ENCODE measurements around the gene SALL4. TPM values are rescaled to one million over a fixed set of nuclear protein-coding genes. Genes with fewer than 3 reads are reported as not detected.
"Not testable (repeated sequence)": the region's sequence is repeated elsewhere in the genome, so short reads cannot be mapped to it uniquely, and the experiment has no call there.

SALL4 gene
- total RNA-seq, 1 donor from 2014 or later, result 32.5 TPM

DNA sequence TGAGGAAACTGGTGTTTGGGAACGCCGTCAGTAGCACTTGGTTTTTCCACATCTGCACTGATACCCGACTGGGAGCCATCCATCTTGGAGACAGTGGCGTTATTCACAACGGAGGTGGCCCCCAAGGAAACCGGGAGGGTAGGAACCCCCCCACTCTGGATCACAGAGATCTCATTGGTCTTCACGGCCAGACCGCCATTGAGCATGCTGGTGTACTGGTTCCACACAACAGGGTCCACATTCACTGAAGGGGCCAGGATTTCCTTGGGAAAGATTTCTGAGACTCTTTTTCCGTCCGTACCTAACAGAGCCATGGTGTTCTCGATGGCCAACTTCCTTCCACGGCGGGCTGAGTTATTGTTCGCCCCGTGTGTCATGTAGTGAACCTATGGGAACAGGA is 18.0 kb downstream of the SALL4 start:
- DNase-seq (ENCODE audit: extremely low spot score, unreplicated experiment), result no peak
- Mint-ChIP-seq H3K4me1 (ENCODE audit: unreplicated experiment) (no peaks in the 10 kb centered on the region), H3K4me3 (no peak overlapping the region), H3K9me3 (no peaks in the 10 kb centered on the region), H3K36me3 (peaks cover 31% of the 10 kb centered on the region), H3K27ac (no peak overlapping the region), H3K27me3 (no peaks in the 10 kb centered on the region)
- TF ChIP-seq, protein P1, sequence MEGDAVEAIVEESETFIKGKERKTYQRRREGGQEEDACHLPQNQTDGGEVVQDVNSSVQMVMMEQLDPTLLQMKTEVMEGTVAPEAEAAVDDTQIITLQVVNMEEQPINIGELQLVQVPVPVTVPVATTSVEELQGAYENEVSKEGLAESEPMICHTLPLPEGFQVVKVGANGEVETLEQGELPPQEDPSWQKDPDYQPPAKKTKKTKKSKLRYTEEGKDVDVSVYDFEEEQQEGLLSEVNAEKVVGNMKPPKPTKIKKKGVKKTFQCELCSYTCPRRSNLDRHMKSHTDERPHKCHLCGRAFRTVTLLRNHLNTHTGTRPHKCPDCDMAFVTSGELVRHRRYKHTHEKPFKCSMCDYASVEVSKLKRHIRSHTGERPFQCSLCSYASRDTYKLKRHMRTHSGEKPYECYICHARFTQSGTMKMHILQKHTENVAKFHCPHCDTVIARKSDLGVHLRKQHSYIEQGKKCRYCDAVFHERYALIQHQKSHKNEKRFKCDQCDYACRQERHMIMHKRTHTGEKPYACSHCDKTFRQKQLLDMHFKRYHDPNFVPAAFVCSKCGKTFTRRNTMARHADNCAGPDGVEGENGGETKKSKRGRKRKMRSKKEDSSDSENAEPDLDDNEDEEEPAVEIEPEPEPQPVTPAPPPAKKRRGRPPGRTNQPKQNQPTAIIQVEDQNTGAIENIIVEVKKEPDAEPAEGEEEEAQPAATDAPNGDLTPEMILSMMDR (conservative IDR thresholded peaks at IDR 0.05), result no peak

DNA sequence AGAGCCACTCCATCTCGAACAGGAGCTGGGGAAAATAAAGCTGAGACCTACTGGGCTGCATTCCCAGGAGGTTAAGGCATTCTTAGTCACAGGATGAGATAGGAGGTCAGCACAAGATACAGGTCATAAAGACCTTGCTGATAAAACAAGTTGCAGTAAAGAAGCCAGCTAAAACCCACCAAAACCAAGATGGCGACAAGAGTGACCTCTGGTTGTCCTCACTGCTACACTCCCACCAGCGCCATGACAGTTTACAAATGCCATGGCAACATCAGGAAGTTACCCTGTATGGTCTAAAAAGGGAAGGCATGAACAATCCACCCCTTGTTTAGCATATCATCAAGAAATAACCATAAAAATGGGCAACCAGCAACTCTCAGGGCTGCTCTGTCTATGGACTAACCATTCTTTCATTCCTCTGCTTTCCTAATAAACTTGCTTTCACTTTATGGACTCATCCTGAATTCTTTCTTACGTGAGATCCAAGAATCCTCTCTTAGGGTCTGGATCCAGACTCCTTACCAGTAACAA is 24.0 kb downstream of the SALL4 start:
- not testable (repeated sequence) for H3K4me1 Mint-ChIP-seq (ENCODE audit: unreplicated experiment); H3K27ac Mint-ChIP-seq; H3K9me3 Mint-ChIP-seq; DNase-seq (ENCODE audit: extremely low spot score, unreplicated experiment); H3K27me3 Mint-ChIP-seq; H3K4me3 Mint-ChIP-seq
- H3K36me3 Mint-ChIP-seq, result peaks cover 26% of the 10 kb centered on the region

GRCh38 chr20:51775241-51775640 is 27.1 kb downstream of the SALL4 start:
- no peak for DNase-seq (ENCODE audit: extremely low spot score, unreplicated experiment)
- no peaks in the 10 kb centered on the region for H3K4me1 Mint-ChIP-seq (ENCODE audit: unreplicated experiment)
- H3K27ac Mint-ChIP-seq, result no peak overlapping the region
- TF ChIP-seq, protein P1 (conservative IDR thresholded peaks at IDR 0.05), result no peak
- peaks cover 9% of the 10 kb centered on the region for H3K36me3 Mint-ChIP-seq
- H3K9me3 Mint-ChIP-seq, result peaks cover 6% of the 10 kb centered on the region
- H3K27me3 Mint-ChIP-seq, result no peaks in the 10 kb centered on the region
- no peak overlapping the region for H3K4me3 Mint-ChIP-seq

DNA sequence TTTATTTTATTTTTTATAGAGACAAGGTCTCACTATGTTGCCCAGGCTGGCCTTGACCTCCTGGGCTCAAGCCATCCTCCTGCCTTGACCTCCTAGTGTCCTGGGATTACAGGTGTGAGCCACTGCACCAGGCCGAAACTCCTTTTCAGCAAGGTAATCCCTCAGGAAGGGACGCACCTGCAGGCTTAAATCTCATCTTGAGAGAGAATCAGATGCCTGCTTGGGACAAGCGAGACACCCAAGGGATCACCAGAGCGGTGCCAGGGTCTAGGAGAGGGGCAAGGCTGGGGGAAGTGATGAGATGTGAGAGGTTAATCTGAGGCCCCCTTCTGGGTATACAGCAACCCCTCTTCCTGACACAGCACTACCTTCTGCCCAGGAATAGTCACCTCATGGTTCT is 30.1 kb downstream of the SALL4 start:
- TF ChIP-seq, protein P1 (conservative IDR thresholded peaks at IDR 0.05), result no peak
- no peaks in the 10 kb centered on the region for H3K36me3 Mint-ChIP-seq
- no peak overlapping the region for H3K4me3 Mint-ChIP-seq
- H3K27me3 Mint-ChIP-seq, result peaks cover 6% of the 10 kb centered on the region
- no peak for DNase-seq (ENCODE audit: extremely low spot score, unreplicated experiment)
- H3K9me3 Mint-ChIP-seq, result no peaks in the 10 kb centered on the region
- H3K27ac Mint-ChIP-seq, result no peak overlapping the region
- H3K4me1 Mint-ChIP-seq (ENCODE audit: unreplicated experiment), result peaks cover 11% of the 10 kb centered on the region

- Mint-ChIP-seq H3K36me3 (no peaks in the 10 kb centered on the region), H3K4me3 (peak overlapping the region; percentile 93), H3K9me3 (no peaks in the 10 kb centered on the region), H3K27me3 (peaks cover 6% of the 10 kb centered on the region), H3K27ac (peak overlapping the region; percentile 91), H3K4me1 (ENCODE audit: unreplicated experiment) (peaks cover 13% of the 10 kb centered on the region)
- DNase-seq (ENCODE audit: extremely low spot score, unreplicated experiment), result no peak
- TF ChIP-seq, protein P1 (conservative IDR thresholded peaks at IDR 0.05), result no peak
These were observed 32.2 kb downstream of the SALL4 start for GRCh38 chr20:51769976-51770615.

DNA sequence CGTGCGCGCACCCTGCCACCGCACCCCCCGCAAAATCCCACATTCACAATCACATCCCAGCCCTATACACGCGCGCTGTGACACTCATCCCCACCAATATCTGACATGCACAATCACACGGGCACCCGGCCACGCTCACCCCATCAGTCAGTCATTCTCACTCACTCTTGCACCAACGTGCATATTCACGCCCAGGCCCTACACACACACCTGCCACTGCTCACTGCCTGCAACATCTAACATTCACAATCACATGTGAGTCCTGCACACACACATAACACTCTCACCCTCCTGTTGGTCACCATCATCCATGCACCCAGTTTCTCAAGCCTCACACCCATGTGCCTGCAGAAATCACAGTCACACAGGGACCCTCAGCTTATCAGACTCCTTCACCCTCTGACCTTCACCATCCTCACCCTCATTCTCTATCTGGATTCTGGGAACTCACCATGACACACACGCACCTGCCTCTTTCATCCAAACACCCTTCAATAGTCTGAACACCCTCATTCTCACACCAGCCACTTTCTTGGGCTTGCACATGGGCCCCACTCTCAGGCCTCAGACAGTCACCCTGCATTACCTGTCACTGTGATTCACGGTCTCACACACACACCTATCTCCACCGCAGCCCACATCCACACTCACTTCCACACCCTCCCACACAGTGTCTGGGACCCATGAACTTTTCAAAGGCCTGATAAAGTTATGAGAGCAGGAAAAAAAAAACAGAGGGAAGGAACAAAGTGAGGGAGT is 33.4 kb downstream of the SALL4 start:
- no peaks in the 10 kb centered on the region for H3K36me3 Mint-ChIP-seq
- peaks cover 16% of the 10 kb centered on the region for H3K4me1 Mint-ChIP-seq (ENCODE audit: unreplicated experiment)
- H3K27ac Mint-ChIP-seq, result peak overlapping the region; percentile 91
- no peak for DNase-seq (ENCODE audit: extremely low spot score, unreplicated experiment)
- peaks cover 6% of the 10 kb centered on the region for H3K27me3 Mint-ChIP-seq
- H3K9me3 Mint-ChIP-seq, result no peaks in the 10 kb centered on the region
- peak overlapping the region; percentile 93 for H3K4me3 Mint-ChIP-seq
- TF ChIP-seq, protein P1 (conservative IDR thresholded peaks at IDR 0.05), result no peak
